AG09319 (cell line): ENCODE data around the gene LMBR1.

Experiments used
- DNase-seq: peaks from one replicate; pipeline ENCODE4 v3.0.0-alpha.2; 2010; ENCODE audit warnings: low read depth; ENCODE audit errors: extremely low read depth
- CTCF ChIP-seq: IDR thresholded peaks from 2 replicates; pipeline ENCODE4 v1.5.1; 2011; ENCODE audit warnings: low read depth, mild to moderate bottlenecking, inconsistent platforms, low read length, moderate library complexity

The LMBR1 gene

GRCh38 chr7:156896388-156897022, 3.5 kb upstream of the LMBR1 start:
- DNase-seq: no peak
- TF ChIP-seq CTCF: no peak

GRCh38 chr7:156895024-156895780, 2.2 kb upstream of the LMBR1 start:
- no peak for TF ChIP-seq CTCF
- no peak for DNase-seq

GRCh38 chr7:156892081-156892800, 742 bp downstream of the LMBR1 start:
- TF ChIP-seq CTCF: no peak
- DNase-seq: no peak

GRCh38 chr7:156889746-156890145, 3.2 kb downstream of the LMBR1 start:
- TF ChIP-seq CTCF: no peak
- DNase-seq: no peak

GRCh38 chr7:156889089-156889488, 3.9 kb downstream of the LMBR1 start:
- DNase-seq: no peak
- no peak for TF ChIP-seq CTCF

GRCh38 chr7:156886020-156886795, 6.8 kb downstream of the LMBR1 start:
- no peak for DNase-seq
- TF ChIP-seq CTCF: no peak
